Stimulated activated CD4-positive, alpha-beta T cell treated with anti-CD3 and anti-CD28 coated beads, Interleukin-2, amount 100 ng/mL, for 24 hours (primary cell): ENCODE data around the gene CDC5L.

Source experiments
- DNase-seq, 2 donors: peaks; one replicate each; pipeline ENCODE4 v3.0.0-alpha.2; 2020

The CDC5L gene

DNA sequence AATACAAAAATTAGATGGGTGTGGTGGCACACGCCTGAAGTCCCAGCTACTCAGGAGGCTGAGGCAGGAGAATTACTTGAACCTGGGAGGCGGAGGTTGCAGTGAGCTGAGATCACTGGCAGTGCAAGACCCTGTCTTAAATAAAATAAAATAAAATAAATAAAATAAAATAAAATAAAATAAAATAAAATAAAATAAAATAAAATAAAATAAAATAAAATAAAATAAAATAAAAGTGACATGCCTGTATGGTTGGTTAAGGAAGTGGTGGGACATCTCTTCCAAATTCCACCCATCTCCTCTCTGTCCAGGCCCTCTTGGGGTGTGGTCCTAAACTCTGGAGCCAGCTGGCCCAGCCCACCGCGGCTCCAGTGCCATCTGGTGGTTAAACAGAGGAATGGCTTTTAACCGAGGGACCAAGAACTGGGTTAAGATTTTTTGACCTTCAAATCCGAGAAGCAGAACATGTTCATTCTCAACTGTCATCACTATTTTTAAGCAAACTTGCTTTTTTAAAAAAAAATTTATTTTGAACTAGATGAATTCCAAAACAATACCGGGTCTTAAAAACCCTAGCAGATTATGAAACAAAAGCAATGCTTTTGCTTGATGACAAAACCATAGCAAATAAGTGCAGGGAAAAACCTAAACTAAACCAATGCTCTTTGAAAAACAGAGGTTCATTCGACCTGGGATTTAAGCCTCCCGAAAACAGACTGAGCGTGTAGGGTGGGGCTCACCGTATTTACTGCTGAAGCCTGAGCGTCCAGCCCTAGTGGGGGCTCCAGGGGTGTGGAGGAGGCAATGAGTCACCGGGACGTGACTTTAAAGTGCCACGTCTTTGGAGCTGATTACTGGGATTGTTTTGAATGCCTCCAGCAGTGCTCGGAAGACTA, 68.8 kb downstream of the CDC5L start:
- DNase-seq, result peak; percentile 42 to 50

DNA sequence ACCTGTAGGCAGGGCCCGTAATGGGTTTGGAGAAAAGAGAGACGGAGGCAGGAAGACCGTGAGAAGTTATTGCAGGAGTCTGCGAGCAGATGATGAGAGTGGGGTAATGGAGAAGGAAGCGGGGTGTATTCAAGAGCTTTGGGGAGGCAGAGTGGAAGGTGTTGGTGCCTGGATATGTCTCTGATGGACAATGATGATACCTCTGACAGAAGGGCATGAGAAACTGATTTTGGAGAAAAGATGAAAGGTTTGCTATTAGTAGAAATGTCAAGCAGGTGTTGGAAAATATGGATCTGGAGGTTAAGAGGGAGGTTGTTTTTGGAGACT, 69.4 kb downstream of the CDC5L start:
- DNase-seq, result no peak

DNA sequence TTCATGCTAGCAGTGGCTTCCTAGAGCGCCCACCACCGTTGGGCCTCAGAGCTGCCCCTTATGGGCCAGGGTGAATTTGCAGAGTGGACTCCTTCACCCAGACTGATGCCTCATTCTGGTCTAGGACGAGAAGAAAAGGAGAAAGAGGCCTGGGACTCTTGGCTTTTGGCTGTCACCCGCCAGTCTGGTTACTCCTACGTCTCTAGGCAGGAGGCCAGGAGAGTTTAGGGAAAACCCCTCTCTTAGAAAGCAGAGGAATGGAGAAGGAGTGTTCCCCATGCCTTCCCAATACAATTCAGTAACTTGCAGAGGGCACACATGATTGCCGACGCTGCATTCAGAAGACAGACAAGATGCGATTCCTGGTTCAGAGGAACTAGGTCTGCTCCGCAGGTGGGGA, 70.1 kb downstream of the CDC5L start:
- no peak for DNase-seq

DNA sequence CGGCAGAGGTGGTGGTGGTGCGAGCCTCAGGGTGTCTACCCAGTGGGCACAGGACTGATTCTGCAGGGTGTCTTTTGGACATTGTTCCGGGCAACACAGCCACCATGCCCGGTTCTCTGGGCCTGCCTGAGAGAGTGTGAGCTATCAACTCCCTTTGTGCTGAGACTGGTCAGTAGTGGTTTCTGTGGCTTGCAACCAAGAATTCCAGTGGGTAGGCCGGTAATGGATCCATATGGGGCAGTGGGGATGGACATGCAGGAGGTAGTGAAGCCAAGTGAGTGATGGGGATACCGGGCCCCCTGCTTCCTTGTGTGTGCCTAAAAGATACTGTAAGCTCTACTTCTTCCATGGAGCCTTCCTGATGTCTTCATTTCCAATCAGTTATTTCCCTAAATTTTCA, 71.0 kb downstream of the CDC5L start:
- DNase-seq, result no peak

DNA sequence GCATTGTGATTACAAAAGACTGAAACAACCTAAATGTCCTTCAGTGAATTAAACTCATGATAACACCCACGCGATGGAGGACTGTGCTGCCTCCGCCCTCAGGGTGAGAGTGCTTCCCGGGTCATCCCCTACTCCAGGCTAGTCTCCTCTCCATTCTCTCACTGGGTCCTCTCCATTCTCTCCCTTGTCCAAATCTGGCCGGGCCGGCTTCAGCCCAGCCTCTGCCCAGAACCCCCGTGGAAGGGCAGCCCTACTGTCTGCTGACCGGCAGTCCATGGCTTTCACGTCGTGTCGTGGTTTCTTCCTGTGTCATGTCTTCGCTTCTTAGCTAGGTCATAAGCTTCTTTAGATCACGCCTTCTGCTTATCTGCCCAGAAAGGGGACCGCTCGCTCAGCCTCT, 74.8 kb downstream of the CDC5L start:
- no peak for DNase-seq

DNA sequence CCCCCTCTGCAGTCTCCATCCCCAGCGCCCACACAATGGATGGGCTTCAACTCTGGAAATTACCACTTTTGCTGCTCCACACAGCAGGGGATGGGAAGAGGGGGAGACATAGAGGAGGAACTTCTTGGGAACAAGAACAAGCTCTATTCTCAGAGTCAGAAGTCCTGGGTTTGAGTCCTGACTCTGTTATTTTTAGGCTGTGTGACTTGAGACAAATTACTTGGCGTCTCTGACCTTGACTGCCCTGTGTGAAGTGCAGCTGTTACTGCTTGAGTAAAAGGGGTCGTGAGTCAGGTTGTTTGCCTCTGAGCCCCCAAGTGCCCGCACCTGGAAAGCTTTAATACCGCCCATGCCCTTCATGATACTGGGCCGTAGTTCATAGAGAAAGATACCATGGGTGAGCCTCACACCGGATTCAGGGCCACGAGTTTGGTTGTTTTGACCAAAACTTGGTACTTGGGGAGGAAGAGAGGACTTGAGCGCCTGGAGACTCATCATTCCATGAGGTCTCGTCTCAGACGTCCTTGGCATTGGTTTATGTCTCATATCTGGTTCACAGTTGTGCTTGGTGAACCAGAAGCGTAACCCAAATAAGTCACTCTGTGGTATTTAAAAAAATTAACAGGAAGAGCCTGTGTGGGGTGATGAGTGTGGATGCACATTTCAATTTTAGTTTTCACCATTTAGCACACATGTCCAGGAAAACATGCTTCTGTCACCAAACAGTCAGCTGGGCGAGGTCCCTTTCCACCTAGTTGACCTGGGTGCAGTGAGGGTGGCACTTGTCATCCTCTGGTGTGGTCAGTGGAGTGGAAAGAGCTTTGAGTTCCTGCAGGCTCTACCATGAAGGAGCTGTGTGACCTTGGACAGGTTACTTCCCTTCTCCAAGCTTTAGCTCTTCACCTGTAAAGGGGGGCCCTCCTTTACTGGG, 75.6 kb downstream of the CDC5L start:
- no peak for DNase-seq

DNA sequence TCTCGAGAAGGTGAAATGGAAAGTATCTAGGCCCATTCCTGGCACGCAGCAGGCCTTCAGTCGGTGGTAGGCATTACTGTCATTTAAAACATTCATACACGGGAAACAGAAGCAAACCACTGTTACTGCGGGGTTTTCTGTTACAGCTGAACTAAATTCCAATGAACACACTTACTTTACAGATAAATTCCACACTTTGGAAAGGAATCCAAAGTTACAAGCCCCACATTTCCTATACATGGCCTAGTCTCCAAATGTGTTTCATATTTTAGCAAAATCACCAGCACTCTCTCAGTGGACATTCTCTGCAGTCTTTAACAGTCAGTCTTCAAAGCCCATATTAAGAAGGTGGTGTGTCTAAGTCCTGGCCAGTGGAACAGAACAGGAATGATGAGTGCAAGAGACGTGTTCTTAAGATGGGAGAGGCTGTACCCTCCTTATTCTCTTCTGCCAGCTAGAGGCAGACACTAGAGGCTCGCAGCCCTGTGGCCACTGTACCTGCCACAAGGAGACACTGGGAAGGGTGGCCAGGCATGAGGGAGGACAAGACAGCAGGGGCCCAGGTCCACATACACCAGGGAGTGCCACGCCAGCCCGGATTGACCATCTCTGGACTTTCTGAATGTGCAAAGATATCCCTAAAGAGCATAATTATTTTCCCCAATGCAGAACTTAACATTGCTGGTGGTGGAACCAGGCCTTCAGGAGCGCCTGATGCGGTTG, 76.4 kb downstream of the CDC5L start:
- no peak for DNase-seq

DNA sequence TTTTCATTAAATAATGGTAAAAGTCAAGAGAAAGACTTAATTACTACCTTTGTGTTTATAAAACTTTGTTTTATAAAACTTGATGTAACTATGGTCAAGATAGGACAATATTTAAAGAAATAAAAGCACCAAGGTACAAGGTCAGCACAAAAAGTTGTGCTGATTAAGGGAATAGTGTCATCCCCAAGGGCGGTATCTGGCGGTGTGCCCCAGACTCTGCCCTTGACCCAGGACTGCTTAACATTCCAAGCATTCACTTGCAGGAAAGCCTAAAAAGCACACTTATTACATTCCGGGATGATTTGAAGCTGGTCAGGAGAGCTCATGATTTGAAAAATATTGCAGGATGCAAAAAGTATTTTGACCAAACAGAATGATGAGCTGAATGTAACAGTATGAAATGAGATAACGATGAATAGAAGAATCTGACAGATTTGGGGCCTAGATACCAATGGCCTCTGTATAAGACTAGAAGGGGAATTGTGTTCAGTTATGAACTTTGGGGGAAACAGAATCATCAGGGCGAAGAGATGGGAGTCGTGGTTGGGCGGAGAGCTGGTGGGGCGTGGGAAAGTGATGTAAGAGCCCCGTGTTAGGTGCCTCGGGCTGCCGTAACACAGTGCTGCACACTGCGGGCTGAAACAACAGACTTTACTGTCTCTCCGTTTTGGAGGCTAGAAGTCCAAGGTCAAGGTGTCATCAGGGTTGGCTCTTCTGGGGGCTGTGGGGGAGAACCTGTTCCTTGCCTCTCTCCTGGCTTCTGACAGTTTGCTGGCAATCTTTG, 77.2 kb downstream of the CDC5L start:
- no peak for DNase-seq

DNA sequence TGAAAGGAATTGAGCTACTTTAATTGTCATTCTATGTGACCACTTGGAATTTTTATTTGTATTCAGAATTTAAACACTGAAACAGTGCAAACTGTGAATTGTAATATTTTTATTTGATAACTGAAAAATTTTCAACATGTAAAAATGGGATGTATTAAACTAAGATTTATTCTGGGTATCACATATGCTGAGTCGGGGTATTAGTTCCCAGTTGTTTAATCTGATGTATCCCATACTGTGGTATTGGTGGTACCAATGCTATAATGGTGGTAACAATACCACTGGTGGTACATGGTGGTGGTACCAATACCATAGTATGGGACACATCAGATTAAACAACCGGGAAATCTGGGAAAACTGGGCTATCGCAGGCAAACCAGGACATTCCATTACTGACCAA, 79.4 kb downstream of the CDC5L start:
- DNase-seq, result no peak

DNA sequence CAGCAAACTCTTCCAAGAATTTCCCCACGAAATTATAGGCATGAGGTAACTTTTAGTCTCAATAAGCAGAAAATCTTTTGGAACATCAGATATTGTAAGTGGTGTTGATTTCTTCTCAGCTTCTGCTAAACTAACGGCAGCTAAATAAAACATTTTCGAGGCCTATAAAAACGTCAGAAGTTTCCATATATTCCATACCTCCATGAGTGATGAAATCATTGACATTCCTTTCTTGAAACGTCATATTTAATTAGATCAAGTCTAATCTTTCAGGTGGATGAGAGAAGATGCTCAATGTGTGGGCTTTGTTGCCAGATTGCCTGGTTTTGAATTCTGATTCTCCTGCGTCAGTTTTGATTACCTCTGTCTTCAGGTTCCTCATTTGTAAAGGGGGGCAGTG, 81.3 kb downstream of the CDC5L start:
- no peak for DNase-seq

DNA sequence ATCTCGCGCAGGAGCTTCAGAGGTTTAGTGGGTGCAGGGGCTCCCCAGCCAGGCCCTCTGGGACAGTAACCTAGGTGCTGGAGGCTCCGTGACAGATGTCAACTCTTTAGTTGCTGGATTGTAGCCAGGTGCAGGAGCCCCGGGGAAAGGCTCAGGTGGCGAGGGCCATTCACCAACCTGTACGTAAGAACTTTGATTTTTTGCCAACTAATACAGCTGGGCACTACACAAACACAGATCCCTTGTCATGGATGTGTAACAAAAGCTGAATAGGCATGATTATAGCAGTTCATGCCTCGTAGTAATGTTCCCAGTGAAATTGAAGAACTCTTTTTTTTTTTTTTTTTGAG, 82.6 kb downstream of the CDC5L start:
- DNase-seq, result no peak

DNA sequence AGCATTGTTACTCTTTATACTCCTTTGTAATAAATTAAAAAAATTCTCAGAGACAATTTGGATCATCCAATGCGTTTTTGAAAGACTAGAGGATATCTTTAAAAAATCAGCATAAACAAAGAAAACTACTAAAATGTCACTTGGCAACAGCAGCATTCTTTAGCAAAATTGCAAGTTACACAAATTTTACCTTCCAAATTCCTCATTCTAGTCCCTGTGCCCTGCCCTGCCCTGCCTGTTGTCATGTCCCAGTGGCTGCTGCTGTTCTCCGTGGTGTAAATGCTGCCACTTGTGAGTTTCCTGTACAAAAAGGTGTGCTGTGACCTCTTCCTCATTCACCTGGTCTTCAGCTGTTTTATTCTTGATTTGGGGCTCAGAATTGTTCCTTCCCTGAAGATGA, 83.2 kb downstream of the CDC5L start:
- no peak for DNase-seq

DNA sequence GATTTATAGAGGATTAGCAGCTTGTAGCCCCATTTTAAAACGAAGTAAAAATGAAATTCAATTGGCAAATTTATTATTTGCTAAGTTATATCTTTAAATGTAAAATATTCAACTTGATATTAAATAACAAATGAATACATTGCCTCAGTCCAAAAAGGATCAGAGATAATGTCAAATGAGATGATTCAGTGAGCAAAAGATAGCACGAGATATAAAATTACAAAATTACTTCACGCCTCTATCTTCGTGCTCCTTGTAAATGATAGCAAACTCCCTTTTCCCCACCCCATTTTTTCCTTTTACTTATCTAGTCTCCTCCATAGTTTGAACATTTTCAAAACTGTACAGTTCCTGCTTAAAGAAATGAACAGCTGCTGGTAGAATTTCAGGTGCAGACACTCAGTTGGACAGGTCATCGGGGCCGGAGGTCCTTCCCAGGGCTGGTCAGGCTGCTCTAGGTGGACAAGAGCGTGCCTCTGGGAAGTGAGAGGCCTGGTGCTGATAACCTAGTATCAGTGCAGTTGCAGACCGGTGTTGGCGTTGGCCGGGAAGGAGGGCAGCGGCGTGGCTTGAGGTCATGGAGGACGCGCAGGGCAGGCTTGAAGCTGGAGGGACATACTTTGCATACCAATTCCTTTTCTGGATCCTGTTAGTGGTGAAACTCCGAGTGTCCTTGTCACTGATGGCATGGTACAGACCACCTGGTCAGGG, 83.9 kb downstream of the CDC5L start:
- no peak for DNase-seq

DNA sequence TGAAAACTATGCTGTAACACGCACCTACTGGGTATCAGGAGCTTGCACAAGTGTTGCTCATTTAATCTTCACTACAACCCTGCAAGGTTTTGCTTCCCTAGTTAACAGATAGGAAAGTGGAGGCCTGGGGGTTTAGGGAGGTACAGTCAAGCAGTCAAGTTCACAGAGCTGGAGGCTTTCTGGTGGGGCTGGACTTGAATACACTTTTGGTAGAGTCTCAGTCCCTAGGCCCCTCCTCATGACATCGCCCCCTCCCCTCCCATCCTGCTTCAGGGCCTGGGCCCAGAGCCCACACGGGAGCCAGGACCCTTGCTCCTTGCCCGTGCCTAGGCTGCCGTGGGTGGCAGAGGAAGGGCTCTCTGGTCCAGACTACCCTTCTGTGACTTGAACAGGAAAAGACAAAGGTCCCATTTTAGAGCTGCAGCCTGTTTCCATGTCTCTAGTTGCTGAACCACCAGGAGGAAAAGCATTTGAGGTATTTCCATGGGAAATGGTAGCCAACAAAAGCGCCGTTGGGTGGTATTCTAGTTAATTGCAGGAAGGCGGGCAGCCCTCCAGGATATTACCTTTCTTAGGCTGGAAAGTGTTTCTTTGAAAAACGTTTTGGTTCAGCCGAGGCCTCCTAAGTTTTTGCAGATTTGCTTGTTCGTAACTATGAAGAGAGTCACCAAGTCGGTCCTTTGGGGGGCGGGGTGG, 84.9 kb downstream of the CDC5L start:
- DNase-seq, result no peak

DNA sequence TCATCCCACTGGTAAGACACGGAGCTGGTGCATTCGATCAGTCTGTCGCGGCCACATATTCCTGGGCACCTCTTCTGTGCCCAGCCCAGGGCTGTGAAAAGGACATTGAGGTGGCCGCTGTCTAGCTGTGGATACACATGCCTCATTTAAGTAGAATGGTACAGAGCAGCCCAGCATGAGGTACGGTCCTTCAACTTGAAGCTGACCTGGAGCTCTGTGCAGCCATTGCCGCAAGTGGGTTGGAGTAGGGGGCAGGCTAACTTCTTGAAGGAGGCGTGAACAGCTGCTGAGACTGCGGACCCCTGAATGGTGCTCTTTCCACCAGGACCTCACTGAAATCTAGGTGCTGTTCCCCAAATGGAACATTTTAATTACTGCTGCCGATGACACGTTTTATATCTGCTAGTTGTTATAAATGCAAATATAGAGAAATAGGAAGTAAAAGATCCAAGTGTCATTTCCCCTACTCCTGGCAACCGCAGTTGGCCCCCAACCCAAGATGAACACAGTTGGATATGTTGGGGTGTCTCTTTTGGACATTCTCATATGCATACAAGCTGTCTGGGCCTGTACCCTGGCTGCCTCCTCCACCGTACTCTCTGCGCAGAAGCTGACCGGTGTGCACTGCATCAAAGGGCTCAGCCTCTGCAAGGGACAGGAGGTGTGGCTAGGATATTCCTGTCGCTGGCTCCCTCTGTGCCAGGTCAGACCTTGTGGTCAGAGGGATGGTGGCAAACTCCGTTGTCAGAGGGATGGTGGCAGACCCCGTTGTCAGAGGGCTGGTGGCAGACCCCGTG, 86.1 kb downstream of the CDC5L start:
- no peak for DNase-seq

DNA sequence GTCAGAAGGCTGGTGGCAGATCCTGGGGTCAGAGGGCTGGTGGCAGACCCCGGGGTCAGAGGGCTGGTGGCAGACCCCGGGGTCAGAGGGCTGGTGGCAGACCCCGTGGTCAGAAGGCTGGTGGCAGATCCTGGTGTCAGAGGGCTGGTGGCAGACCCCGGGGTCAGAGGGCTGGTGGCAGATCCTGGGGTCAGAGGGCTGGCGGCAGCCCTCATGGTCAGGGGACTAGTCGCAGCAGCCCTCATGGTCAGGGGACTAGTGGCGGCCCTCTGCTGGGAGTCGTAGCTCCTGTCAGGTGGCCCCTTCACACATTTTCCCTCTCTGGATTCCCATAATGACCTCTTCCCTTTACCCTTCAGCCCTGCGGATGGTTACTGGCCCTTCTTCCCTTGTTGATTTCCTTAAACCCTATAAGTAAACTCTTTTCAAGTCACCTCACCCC, 86.7 kb downstream of the CDC5L start:
- no peak for DNase-seq

DNA sequence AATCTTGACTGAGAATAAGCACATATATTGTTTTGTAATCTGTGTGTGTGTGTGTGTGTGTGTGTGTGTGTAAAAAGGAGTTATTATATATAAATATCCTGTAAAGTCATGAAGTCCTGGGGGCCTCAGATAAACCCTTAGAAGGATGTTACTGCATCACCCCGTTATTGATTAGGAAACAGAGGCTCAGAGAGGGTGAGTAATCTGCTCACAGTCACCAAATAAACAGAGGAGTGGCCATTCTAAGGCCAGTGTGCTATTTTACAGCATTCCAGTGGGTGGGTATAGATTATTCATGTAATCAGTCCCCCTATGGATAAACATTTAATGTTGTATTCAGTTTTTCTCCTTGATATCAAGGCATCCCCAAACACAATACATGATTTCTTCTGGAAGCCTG, 87.1 kb downstream of the CDC5L start:
- DNase-seq, result no peak

DNA sequence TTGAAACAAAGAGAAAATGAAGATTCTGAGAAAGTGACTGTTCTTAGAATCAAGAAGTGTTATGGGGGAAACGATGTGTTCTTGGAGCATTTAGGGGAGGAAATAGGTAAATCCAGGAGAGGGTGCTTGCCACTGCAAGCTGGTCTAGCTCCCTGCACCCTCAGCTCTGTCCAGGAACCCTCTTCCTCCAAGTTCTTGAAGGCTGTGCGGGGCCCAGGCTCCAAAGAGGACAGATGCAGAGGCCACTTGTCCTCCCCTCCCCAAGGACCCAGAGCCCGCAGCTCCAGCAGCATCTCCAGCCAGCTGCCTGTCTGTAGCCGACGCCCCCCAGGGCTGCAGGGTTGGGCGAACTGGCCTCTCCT, 87.9 kb downstream of the CDC5L start:
- no peak for DNase-seq

DNA sequence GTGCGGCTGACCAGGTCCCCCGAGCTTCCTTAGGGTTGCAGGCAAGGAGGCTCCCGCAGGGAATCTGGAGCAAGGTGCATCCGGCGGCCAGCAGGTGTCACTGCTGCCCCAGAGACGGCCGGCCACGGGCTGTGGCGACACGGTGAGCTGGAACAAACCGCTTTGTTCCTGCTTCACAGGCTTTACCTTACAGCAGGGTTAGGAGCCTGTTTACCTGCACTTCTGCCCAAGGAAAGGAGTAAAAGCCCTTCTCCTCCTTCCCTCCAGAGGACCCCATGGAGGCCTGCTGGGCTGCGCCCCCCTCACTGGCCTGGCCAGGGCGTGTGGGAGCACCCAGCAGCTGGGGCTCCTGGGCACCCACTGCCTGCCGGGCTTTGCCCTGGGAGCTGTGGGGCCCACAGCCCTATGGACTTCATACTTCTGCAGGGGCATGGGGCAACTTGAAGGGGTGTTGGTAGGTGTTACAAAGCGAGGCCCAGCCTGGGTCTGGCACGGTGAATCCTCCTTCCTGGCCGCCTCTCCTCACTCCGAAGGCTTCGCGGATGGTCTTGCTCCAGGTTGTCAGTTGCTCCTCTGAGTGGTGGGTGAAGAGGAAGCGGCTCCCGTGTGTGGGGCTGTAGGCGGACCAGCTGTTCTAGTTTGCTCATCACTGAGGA, 88.4 kb downstream of the CDC5L start:
- peak; percentile 77 to 80 for DNase-seq

DNA sequence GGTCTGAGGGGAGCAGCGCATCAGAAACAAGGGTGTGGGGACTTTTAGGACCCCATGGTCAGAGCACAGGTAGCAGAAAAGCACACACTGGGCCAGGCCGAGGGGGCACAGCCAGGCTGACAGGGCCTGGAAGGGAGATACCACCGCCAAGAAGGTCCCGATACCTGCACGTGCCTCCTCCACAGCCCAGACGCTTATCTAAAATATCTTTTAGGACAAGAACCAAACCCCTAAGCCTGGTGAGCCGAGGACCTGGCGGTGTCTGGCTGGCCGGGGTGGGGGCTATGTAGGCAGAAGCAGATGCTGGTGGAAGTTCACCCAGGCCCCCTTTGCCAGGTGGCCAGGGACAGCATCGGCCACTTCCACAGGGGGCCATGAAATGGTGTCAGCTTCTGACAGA, 89.3 kb downstream of the CDC5L start:
- no peak for DNase-seq
